M059J (cell line): ENCODE data around the gene SYN1. TPM values are rescaled to one million over a fixed set of nuclear protein-coding genes. Genes with fewer than 3 reads are reported as not detected.
A peak's percentile ranks its signal among the peaks of the same experiment; 100 is the strongest.
"Not testable (repeated sequence)": the region's sequence is repeated elsewhere in the genome, so short reads cannot be mapped to it uniquely, and the experiment has no call there.

Experiments
- DNase-seq: peaks from one replicate; pipeline ENCODE4 v3.0.0-alpha.2; 2012; ENCODE audit warnings: low read depth
- total RNA-seq: library from RNA; depleted of rRNA; stranded (reverse); fragments of >200 nt; shearing (Covaris generic); gene quantifications from 2 replicates; pipeline ENCODE4 v1.2.3, GENCODE V29; 2014

Gene SYN1
- total RNA-seq, 1 experiment from 2014 or later, result 1.4 TPM

DNA sequence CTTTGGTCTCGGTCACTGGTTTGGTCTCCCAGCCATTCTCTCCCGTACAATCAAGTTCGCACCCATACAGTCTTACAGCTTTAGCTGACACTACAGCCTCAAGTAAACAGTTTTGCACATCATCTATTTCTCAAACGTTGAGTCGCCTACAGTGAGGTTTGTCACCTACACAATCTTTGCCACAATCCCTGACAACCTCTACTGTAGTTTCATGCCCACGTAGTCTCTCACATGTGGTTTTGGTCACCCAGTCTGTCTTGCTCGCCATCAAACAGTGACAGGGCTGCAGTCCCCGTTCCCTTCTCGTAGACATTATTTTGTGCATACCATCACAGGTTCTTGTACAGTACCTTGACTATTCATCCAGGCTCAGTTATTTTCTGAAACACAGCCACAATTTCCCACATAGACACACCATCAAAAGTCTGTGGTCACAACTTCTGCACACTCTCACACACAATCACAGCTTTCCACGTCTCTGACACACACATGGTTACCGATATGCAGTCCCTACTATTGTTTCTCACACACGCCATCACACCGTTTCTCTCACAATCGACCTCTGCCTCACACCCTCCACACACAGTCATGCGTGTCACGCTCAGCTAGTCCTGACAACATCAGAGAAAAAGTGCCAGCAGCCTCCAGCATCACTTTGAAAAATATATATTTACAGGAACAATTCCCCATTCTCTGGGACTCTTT, 15.4 kb upstream of the SYN1 start:
- no peak for DNase-seq

DNA sequence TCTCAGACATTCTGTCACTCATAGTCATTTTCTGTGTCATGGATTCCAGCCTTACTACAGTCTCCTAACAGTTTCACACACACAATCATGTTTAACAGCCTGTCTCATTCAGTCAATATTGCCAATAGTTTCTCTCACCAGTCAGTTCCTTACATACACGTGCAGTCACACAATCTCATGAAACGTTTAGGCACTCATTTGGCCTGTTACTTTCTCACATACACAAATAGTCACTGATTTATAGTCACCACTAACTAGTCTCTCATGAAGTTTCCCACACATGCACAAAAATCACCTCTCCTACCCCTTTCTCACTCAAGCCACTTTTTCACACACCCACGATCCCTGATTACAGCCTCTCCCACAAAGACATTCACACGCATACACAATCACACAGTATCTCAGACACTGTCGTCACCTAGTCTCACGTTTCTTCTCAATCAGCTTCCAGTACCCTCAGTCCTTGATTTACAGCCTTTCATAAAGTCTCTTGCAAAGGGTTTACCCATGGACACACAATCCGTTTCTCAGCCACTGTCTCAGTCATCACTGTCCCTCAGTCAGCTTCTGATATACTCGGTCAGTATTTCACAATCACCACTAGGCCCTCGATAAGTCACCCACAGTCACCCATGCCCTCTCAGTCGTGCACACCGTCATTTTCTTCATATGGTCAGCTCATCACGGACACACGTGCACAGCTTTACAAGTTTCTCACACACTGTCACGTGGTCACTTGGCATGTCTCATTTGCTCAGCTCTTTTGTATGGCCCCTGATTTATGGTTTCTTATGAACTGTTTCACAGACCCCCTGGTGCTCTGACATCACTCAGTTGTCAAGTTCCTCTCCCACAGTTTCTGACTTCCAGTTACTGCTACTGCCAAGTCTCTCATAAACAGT, 14.3 kb upstream of the SYN1 start:
- no peak for DNase-seq

DNA sequence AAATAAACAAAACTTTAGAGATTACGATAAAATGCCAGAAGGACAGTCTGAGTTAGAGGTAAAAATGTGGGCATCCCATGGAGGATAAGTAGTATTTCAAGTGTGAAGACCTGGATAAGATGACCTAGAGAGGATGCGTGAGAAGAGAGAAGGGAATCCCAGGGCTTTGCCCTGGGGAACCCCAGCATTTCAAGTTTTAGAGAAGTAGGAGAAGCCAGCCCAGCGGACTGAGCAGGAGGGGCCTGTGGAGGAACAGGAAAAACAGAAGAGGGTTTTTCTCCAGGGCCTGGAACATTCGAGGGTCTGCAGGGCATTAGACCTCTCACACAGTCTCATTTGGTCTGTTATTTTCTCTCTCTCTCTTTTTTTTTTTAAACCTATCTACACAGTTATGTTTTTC, 13.0 kb upstream of the SYN1 start:
- DNase-seq, result no peak

DNA sequence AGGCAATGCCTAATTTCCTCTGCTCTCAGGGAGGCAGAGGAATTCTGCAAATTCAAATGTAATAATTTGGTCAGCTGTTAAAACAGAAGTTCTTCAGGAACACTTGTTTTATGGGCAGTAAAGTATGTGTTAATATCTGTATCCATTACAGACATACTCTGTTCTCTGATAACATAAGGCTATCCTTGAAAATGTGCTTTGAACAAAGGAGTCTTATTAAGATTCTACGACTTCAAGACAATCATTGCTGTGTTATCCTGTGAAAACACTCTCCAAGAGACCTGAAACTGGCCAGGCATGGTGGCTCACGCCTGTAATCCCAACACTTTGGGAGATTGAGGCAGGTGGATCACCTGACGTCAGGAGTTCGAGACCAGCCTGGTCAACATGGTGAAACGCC, 12.0 kb upstream of the SYN1 start:
- no peak for DNase-seq

DNA sequence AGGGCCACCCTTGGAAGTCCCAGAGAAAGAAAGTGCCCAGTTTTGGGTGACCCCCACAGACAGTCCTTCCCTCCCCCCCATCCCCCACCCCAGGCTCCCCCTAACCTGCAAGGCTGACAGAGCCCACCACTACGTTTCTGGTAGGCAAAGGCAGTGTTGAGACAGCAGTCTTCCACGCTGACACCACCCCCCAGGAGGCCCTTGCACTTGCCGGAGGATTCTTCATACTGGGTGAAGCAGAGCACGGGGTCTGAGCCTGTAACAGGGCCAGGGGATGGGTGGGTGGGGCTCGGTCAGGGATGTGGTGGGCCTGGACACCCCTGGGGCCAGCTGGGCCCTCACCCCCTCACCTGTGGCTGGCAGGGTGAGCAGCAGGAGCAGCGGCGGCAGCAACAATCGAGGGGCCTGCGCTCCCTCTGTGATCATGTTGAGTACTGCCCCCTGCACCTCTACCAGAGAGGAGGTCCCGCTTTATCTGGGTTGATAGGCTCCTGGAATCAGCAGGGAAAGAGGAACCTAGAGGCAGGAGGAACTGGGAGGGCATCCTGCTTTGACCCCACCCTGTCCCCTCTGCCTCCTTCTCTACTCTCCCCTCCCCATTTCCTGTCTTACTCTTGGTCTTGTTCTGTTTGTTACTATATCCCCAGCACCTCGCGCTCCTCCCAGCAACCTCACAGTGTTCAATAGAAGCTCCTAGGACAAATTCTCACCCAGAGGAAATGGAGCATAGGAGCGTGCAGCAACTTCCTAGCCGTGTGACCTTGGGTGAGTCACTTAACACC, 10.0 kb upstream of the SYN1 start, which contains the start of gene CFP:
Gene CFP, minus strand, starts transcription at position 512 of the 782 bp plus-strand sequence. Its CDS starts 86 bp downstream, at position 426.
- no peak for DNase-seq

DNA sequence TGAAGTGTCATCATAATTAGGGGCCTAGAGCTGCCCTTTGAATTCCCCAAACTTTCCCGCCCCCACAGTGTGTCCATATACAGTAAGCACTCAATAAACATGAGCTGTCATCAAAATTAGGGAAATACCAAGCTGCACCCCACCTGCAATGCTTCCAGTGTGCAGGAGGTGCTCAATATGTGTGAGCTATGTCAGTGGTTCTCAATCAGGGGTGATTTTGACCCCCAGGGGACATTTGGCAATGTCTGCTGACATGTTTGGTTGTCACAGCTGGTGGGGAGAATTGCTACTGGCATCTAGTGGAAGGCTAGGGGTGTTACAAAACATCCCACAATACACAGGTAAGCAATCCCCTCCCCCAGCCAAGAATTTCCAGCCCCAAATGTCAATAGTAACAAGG, 9.3 kb upstream of the SYN1 start:
- DNase-seq, result peak; percentile 15

DNA sequence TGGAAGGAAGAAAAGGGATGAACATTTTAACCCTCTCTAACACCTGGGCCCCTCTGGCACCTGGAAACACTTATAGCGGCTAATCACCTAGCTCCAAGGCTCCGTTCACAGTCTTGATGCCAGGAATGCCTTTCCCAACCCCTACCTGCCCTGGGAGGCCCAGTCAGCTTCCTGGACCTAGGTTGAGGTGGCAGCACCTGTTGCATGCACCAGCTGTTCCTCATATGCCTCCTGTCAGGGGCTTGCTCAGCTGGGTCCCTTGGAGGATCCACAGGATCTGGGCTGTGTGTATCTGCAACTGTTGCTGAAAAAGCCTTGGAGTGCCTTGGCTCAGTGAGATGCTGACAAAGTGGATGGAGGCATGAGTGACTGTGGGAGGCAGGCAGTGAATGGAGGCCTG, 5.7 kb upstream of the SYN1 start:
- no peak for DNase-seq

DNA sequence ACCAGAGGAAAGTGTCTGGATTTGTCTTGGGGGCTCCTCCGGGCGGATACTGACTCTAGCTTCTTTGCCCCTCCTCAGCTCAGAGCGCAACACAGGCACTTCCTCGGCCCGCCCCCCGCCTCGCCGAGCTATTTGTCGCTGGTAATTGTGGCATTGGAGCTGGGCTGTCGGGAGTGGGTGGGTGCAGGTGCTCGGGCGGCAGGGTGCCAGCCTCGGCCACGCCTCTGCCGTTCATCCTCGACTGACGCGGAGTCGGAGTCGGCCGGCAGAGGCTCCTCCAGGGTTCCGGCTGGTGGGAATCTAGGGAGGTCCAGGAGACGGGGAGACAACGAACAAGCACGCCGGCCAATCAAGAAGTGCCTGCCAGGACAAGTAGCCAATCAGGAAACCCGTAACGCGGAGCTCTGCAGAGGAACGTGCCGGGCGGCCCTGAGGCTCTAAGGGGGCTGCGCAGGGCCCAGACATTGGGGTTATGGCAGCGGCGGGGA, 3.9 kb upstream of the SYN1 start:
- peak; percentile 61 for DNase-seq

DNA sequence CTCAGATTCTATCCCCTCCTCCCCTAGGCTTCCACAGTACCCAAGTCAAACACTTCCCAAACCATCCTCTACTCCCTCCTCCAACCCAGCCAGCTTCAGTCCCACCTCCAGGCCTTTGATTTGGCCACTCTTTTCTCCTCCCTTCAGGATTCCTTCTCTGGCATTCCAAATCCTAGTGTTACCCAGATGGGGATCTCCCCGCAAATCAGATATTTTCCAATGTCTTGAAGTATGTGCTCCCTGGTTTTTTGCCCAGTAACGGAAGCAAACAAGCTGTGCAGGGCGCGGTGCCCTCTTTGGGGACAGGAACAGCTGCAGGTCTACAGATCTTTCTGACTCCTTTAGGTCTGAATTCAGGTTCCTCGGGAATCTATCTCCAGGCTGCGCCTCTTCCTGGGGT, 2.2 kb upstream of the SYN1 start:
- DNase-seq, result no peak

DNA sequence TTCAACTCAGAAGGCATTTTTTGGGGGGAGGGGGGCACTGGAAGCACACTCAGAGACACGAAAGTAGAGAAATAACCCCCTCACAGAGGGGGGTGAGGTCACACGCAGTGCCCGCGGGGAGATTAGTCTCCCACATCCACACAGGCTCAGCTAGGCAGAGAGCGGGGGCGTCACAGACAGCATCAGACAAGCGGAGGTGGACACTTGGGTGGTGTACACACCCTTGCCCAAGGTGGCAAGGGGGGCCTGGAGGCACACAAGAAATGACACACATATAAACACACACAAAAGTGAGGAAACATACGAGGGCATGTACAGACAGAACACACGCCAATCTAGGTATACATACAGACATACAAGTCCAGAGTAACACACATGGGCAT, 637 bp upstream of the SYN1 start:
- DNase-seq, result no peak

DNA sequence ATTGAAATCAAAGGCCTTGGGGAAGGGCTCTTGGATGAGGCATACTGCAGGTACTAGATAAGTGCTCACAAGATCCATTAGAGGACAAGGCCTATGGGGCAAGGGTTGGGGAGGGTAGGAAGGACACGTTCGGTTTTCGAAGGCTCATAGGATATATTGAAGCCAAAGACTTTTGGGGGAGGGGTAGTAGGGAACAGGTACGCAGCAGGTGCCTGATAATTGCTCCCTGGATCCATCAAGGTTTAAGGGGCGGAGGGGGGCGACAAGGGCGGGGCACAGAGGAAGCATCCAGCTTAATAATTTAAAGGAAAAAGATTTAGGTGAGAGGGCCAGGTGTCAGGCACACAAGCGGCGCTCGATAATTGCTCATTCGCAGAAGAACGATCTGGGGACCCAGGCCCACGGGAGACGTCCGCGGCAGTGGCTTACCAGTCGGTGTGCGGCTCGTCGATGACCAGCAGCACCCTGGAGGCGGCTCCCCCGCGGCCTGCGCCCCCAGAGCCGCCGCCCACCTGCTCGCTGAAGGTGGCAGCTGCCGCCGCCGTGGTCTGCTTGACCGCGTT, 653 bp downstream of the SYN1 start:
- no peak for DNase-seq

DNA sequence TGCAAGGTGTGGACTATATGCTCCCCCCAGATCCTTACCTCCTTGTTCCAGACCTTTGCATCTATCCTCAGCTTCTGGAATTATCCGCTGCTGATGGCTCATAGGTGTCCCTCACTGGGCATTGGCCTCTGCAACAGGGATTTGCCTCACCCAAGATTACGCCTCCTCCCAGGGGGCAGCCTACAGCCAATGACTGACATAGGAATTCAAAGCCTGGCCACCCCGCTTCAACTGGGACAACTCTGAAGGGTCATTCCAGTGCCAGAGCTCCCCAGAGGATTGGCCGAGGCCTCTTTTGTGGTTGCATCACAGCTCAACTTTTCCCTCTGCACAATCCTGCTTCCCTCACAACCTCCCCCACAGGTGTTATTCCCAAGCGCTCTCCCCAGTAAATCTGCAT, 5.0 kb downstream of the SYN1 start:
- DNase-seq, result no peak

DNA sequence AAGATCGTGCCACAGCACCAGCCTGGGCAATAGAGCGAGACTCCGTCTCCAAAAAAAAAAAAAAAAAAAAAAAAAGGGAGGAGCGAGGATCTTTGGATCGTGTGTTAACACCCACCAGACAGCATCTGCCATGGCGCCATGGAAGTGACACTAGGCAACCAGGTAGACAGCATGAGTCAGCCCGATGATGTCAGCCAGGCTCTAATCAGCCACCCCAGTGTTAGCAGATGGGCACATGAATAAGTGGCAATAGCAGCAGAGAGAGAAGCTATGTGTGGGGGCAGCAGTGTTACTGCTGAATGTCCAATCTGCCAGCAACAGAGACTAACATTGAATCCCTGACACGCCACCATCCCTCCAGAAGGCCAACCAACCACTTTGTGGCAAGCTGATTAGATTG, 6.6 kb downstream of the SYN1 start:
- DNase-seq, result peak; percentile 30

DNA sequence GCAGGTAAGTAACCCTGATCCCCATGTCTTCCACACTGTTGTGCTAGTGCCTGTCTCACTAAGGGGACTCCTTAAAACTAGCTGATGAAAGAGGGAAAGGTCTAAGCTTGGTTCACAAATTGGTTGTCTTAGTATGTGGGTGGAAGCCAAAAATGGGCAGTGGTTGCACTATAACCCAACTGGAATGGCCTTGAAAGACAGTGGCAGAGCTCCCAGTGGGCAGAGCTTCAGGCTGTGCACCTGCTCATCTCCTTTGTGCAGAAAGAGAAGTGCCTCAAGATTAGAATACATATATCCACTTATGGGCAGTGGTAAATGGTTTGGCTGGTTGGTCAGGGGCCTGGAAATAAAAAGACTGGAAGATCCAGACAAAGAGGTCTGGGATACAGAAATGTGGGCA, 7.2 kb downstream of the SYN1 start:
- DNase-seq, result no peak

DNA sequence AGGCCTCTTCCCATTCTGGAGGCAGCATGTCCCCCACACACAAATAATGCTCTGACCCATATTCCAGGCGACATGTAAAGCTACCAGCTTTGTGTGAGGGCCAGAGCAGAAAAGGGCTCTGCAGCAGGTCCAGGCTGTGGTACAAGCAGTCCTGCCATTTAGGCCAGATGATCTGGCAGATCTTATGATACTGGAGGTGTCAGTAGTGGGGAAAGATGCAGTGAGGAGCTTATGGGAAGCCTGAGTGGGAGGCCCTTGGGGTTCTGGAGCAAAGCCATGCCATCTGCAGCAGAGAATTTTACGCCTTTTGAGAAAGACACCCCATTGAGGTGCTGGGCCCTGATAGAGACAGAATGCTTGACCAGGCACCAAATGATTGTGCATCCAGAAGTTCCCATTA, 7.7 kb downstream of the SYN1 start:
- DNase-seq, result no peak

DNA sequence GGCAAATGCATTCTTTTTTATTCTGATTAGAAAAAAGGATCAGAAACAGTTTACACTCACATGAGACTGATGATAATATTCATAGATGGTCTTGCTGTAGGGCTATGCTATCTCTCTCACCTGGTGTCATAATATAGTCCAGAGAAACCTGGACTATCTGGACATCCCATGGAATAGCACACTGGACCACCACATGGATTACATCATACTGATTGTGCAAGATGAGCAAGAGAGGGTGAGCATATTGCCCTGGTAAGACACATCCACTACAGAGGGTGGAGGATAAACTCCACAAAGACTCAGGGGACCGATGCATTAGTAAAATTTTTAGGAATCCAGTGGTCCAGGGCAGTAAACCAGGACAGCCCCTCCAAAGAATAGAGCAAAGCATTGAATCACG, 8.2 kb downstream of the SYN1 start:
- DNase-seq, result no peak

DNA sequence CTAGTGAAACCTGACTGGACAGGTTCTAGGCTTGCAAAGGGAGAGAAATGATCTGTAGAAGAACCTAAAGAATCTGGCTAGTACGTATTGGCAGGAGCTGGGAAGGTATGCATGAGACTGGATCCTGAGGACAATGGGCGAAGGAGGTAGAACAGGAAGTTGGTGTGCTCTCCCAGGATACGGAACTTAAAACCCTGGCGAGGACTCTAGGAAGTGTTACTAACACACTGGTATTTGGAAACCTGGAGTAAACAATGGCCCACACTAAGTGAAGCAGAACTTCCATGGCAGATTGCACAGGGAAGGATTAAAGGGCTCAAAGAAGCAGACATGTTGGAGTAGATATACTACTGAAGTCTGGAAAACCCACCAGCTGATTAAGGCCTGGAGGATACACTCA, 9.1 kb downstream of the SYN1 start:
- no peak for DNase-seq

DNA sequence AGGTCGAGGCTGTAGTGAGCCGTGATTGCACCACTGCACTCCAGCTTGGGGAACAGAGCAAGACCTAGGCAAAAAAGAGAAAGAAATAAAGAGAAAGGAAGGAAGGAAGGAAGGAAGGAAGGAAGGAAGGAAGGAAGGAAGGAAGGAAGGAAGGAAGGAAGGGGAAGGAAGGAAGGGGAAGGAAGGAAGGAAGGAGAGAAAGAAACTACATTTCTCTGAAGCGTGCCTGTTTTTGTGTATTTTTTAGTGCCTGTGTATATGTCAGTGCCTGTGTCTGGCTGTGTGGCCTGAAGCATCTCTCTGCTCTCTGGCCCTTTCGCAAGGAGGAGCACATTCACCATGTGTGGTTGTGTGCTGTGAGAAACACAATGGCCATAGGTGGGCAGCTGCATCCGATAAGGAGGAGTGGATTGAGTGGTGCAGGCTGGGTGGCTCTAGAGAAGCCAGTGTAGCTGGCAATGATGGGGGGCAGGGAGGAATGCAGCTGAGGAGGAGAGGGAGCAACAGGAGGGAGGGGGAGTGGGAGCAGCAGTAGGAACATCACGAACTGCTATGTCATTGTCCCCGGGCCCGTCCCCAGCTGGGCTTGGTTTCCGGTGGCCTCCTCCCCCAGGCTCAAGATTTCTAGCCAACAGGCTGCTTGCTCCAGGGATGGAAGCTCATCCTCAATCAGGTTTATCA, 11.4 kb downstream of the SYN1 start:
- DNase-seq, result no peak

DNA sequence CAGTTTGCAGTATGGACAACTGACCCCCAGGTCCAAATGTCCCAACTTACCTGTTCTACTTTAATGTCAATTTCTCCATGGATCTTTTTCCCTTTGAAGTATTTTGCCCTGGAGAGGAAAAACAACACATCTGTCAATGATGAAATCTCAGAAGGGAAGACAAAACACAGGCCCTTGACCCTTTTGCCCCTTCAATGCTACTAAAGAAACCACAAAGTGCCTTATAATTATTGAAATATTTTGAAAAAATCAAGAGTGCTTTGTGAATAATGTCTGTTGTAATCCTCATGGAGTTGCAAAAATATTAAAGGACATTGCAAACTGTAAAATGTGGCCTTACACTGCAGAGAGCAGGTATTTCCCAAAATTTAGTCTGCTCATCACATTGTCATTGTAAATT, 12.6 kb downstream of the SYN1 start:
- no peak for DNase-seq

DNA sequence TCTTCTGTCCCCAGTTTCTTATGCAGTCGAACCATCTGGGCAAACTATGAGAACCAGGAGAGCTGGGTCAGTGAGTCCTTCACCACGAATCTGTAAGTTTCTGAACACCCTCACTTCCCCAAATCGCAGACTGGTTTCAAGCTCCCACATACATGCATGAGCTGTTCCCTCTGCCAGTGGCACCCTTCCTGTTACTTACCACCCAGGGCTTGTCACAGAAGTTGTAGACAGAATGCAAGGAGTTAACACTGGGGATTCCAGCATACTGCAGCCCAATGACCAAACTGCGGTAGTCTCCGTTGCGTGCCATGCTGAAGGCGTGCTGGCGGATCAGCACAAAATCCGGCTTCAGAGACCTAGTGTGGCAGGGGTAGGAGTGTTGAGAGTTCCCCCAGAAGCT, 14.6 kb downstream of the SYN1 start:
- DNase-seq, result no peak

DNA sequence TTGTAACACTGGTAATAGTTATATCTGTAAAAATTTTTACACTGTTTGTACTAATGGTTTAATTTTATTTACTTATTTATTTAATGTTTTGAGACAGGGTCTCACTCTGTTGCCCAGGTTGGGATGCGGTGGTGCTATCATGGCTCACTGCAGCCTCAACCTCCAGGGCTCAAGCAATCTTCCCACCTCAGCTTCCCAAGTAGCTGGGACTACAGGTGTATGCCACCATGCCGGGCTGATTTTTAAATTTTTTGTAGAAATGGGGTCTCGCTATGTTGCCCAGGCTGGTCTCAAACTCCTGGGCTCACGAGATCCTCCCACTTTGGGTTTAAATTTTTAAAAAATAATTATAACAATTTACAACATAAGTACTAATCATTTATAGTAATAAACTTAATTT, 16.5 kb downstream of the SYN1 start:
- DNase-seq, result not testable (repeated sequence)
